K562 (cell line): Measurements from ENCODE around the gene LAMA2. TPM values are rescaled to one million over a fixed set of nuclear protein-coding genes. Genes with fewer than 3 reads are reported as not detected.

ENCODE experiments used
- ATAC-seq: fragments of 200-7000 bp; cut with Tn5 transposase; 3 replicates; pipeline ENCODE4 v1.9.1; 2020; ENCODE audit warnings: moderate library complexity
- BruUV-seq: library from RNA; stranded (reverse); fragments of 400-500 nt; replicated peaks from 2 replicates; lab custom pipeline; 2021; lab: Mats Ljungman, UMichigan
- CTCF ChIA-PET: fragments of 300-600 bp; formaldehyde crosslinking; extraction: SDS; loops from one replicate; lab custom pipeline; 2021; ENCODE audit warnings: low intra/inter-chr PET ratio; lab: Yijun Ruan, JAX
- POLR2A ChIA-PET: fragments of 300-600, 350-650 bp; sonication (Branson Sonifier 250); formaldehyde crosslinking; extraction: SDS; loops from one replicate; lab custom pipeline; 2021; ENCODE audit warnings: antibody characterized with exemption, inconsistent platforms; lab: Yijun Ruan, JAX
- DNase-seq, 4 experiments: peaks; one replicate each; pipeline versions ENCODE4 v3.0.0 to v3.0.0-alpha.2; 2011 to 2018; ENCODE audit warnings: low spot score in 3 of 4, mixed read lengths in 3 of 4; ENCODE audit errors: extremely low read depth in 1 of 4
- FAIRE-seq: peaks from 2 replicates; lab custom pipeline; 2011; peaks lifted over from hg19 to GRCh38; lab: Jason Lieb, UNC
- H2AFZ ChIP-seq: 2 replicates; pipeline ENCODE4 v1.6.0; 2011; ENCODE audit warnings: low read depth, low read length, control low read depth, inconsistent platforms
- H3K27ac ChIP-seq: fragments of 200-600 bp; 3 replicates; pipeline ENCODE4 v1.8.0; 2011; ENCODE audit warnings: low read depth, mild to moderate bottlenecking, control low read depth, inconsistent platforms, low read length, moderate library complexity, mixed read lengths; ENCODE audit errors: extremely low read depth
- H3K27me3 ChIP-seq, 2 experiments: fragments of 300-600 bp in 1 of 2; 2 replicates in 1 of 2; 3 replicates in 1 of 2; pipeline versions ENCODE4 v1.6.0 to v1.8.0; 2011; ENCODE audit warnings: inconsistent platforms in 2 of 2, low read length in 2 of 2, mild to moderate bottlenecking in 1 of 2, mixed read lengths in 1 of 2, moderate library complexity in 1 of 2; ENCODE audit not compliant: control insufficient read depth in 2 of 2, insufficient read depth in 2 of 2
- H3K36me3 ChIP-seq: fragments of 300-600 bp; 3 replicates; pipeline ENCODE4 v1.8.0; 2011; ENCODE audit warnings: mild to moderate bottlenecking, low read length, inconsistent platforms; ENCODE audit not compliant: control insufficient read depth, insufficient read depth
- H3K4me1 ChIP-seq, 2 experiments: fragments of 200-600 bp in 1 of 2; replicated peaks in 1 of 2; 2 replicates in 1 of 2; 3 replicates in 1 of 2; pipeline versions ENCODE4 v1.5.1 to v1.8.0; 2011; ENCODE audit warnings: inconsistent platforms in 2 of 2, low read length in 2 of 2, mild to moderate bottlenecking in 1 of 2, mixed read lengths in 1 of 2, moderate library complexity in 1 of 2; ENCODE audit not compliant: control insufficient read depth in 2 of 2, insufficient read depth in 2 of 2
- H3K4me2 ChIP-seq: 2 replicates; pipeline ENCODE4 v1.6.1; 2011; ENCODE audit warnings: low read length, control low read depth, inconsistent platforms, mixed read lengths; ENCODE audit not compliant: insufficient read depth
- H3K4me3 ChIP-seq: fragments of 200-600 bp; sonication (generic), shearing (Covaris generic); 2 replicates; pipeline ENCODE4 v1.5.1; 2016; ENCODE audit warnings: control low read depth, inconsistent platforms
- H3K79me2 ChIP-seq: fragments of 200-600 bp; 3 replicates; pipeline ENCODE4 v1.8.0; 2011; ENCODE audit warnings: low read length, inconsistent platforms; ENCODE audit not compliant: control insufficient read depth, insufficient read depth
- H3K9ac ChIP-seq, 2 experiments: 2 replicates each; pipeline versions ENCODE4 v1.6.0 to v1.6.1; 2011; ENCODE audit warnings: low read depth in 2 of 2, low read length in 2 of 2, control low read depth in 1 of 2, inconsistent platforms in 1 of 2, mild to moderate bottlenecking in 1 of 2, mixed read lengths in 1 of 2; ENCODE audit not compliant: insufficient read depth in 1 of 2
- H3K9me1 ChIP-seq: one replicate; pipeline ENCODE4 v1.6.0; 2011; ENCODE audit warnings: inconsistent platforms, mild to moderate bottlenecking, low read length, moderate library complexity; ENCODE audit not compliant: control insufficient read depth, insufficient read depth
- H3K9me3 ChIP-seq: replicated peaks from 2 replicates; pipeline ENCODE4 v1.5.1; 2011; ENCODE audit warnings: low read depth, low read length, inconsistent platforms; ENCODE audit not compliant: control insufficient read depth, insufficient read depth
- H4K20me1 ChIP-seq: replicated peaks from 2 replicates; pipeline ENCODE4 v1.6.1; 2011; ENCODE audit warnings: low read length, inconsistent platforms, mixed read lengths; ENCODE audit not compliant: control insufficient read depth, insufficient read depth
- ATF3 ChIP-seq, 2 experiments: fragments of 450-650 bp in 1 of 2; sonication (generic) in 1 of 2; formaldehyde crosslinking in 1 of 2; IDR thresholded peaks in 1 of 2; conservative IDR thresholded peaks in 1 of 2; 2 replicates each; pipeline versions ENCODE4 v1.6.1 to v1.8.1; 2016 to 2023; ENCODE audit warnings: mild to moderate bottlenecking in 2 of 2, moderate library complexity in 2 of 2, inconsistent platforms in 1 of 2, missing genetic modification reagents in 1 of 2
- C11orf30 ChIP-seq: fragments of 450-650 bp; IDR thresholded peaks from 2 replicates; pipeline ENCODE4 v1.6.1; 2016; ENCODE audit warnings: low read depth, mild to moderate bottlenecking
- CBX2 ChIP-seq: fragments of 200-600 bp; sonication (generic); IDR thresholded peaks from one replicate; pipeline ENCODE4 v1.6.1; 2012; ENCODE audit warnings: mild to moderate bottlenecking, low read length, inconsistent platforms; ENCODE audit not compliant: insufficient read depth, poor library complexity, severe bottlenecking
- CTBP1 ChIP-seq: fragments of 450-650 bp; IDR thresholded peaks from 2 replicates; pipeline ENCODE4 v1.6.1; 2016; ENCODE audit warnings: borderline replicate concordance
- DEAF1 ChIP-seq: fragments of 450-650 bp; formaldehyde crosslinking; IDR thresholded peaks from 2 replicates; pipeline ENCODE4 v1.4.0; 2020; ENCODE audit warnings: mild to moderate bottlenecking, moderate library complexity
- E2F5 ChIP-seq: sonication (generic); formaldehyde crosslinking; IDR thresholded peaks from 2 replicates; pipeline ENCODE4 v1.8.0; 2022; ENCODE audit warnings: mild to moderate bottlenecking, missing genetic modification reagents
- GATA2 ChIP-seq: sonication (generic); formaldehyde crosslinking; IDR thresholded peaks from 2 replicates; pipeline ENCODE4 v1.4.0; 2020; ENCODE audit warnings: mild to moderate bottlenecking, missing genetic modification reagents
- GTF2B ChIP-seq: IDR thresholded peaks from 2 replicates; pipeline ENCODE4 v1.6.1; 2011; ENCODE audit not compliant: insufficient read length; ENCODE audit errors: extremely low read depth
- MCM2 ChIP-seq: fragments of 450-650 bp; IDR thresholded peaks from 2 replicates; pipeline ENCODE4 v1.6.1; 2017; ENCODE audit warnings: low read depth, mild to moderate bottlenecking
- NCOA6 ChIP-seq: fragments of 450-650 bp; IDR thresholded peaks from 2 replicates; pipeline ENCODE4 v1.6.1; 2017; ENCODE audit warnings: mild to moderate bottlenecking
- PTTG1 ChIP-seq: fragments of 450-650 bp; IDR thresholded peaks from 2 replicates; pipeline ENCODE4 v1.6.1; 2016; ENCODE audit warnings: low read depth, mild to moderate bottlenecking, missing genetic modification characterization, missing compliant biosample characterization
- PURB ChIP-seq: sonication (generic); formaldehyde crosslinking; IDR thresholded peaks from 2 replicates; pipeline ENCODE4 v1.9.0; 2021; ENCODE audit warnings: low read depth, mild to moderate bottlenecking, missing genetic modification reagents
- RFX5 ChIP-seq: IDR thresholded peaks from 2 replicates; pipeline ENCODE4 v1.6.1; 2011; ENCODE audit warnings: low read depth, mild to moderate bottlenecking, improper control_type of control experiment, low read length
- SP1 ChIP-seq: sonication (generic); formaldehyde crosslinking; IDR thresholded peaks from 2 replicates; pipeline ENCODE4 v1.8.1; 2022; ENCODE audit warnings: mild to moderate bottlenecking, missing genetic modification reagents
- ZC3H11A ChIP-seq: IDR thresholded peaks from 2 replicates; pipeline ENCODE4 v1.6.1; 2012; ENCODE audit warnings: low read depth, low read length, improper control_type of control experiment
- ZFX ChIP-seq: sonication (generic); formaldehyde crosslinking; IDR thresholded peaks from 2 replicates; pipeline ENCODE4 v1.8.0; 2022; ENCODE audit warnings: mild to moderate bottlenecking, missing genetic modification reagents, moderate library complexity
- ZNF668 ChIP-seq: fragments of 250-450 bp; sonication (Bioruptor Pico); IDR thresholded peaks from 2 replicates; pipeline ENCODE4 v1.8.0; 2022; ENCODE audit warnings: mild to moderate bottlenecking, inconsistent platforms
- in situ Hi-C: fragments of 300-500 bp; cut with MboI; formaldehyde crosslinking; loops from 4 replicates; pipeline ENCODE4 v1.15.0; 2018; ENCODE audit warnings: inconsistent platforms, mixed read lengths
- intact Hi-C: fragments of 100-400 bp; cut with micrococcal nuclease; formaldehyde crosslinking; loops from 2 replicates; pipeline ENCODE4 v1.14.2; 2022
- polyA plus RNA-seq, 8 experiments: library from polyadenylated mRNA; depleted of rRNA in 4 of 8; stranded (reverse) in 5 of 8; unstranded in 3 of 8; fragments of >200 nt; fragmentation: Nextera tagmentation in 2 of 8; fragmentation: Illumina TruSeq in 1 of 8; extraction: Ambion mirVana in 2 of 8; extraction: Trizol in 1 of 8; gene quantifications; 2 replicates each; pipeline versions ENCODE4 v1.2.1 to v1.2.3, GENCODE V29; 2011 to 2014; ENCODE audit warnings: inconsistent platforms in 1 of 8, missing spikeins in 1 of 8
- total RNA-seq, 7 experiments: library from RNA; depleted of rRNA in 6 of 7; stranded (reverse); fragments of >200 nt in 6 of 7; fragmentation: Illumina TruSeq in 2 of 7; extraction: Trizol in 2 of 7; gene quantifications; 2 replicates each; pipeline versions ENCODE4 v1.2.1 to v1.2.3, GENCODE V29; 2011 to 2021; ENCODE audit warnings: low replicate concordance in 1 of 7

The LAMA2 gene
- total and polyA plus RNA-seq, 9 of the 15 experiments (the other 6 are each of a cell fraction or from before 2014, with no cell fraction given): 0.04 to 1.5 (median 0.36) TPM

- FAIRE-seq (no peak), ATAC-seq (no peak), DNase-seq (no peak)
- no peak overlapping the region for H2AFZ ChIP-seq
- intact Hi-C loops: no loop called here
- no TSS peak for BruUV-seq
- no peak overlapping the region for H3K4me2 ChIP-seq
- H3K79me2 ChIP-seq: no peaks in the 10 kb centered on the region
- H3K36me3 ChIP-seq: no peaks in the 10 kb centered on the region
- in situ Hi-C loops: no loop called here
- H3K9me3 ChIP-seq: 0 out of 2 replicates have a peak, but pooled peaks cover 2% of the 10 kb centered on the region
- no peaks in the 10 kb centered on the region for H4K20me1 ChIP-seq
- ChIA-PET POLR2A (no interaction called here), CTCF (no interaction called here)
- no peak overlapping the region for H3K27ac ChIP-seq
- TF ChIP-seq PURB (CRISPR knock-in tag) (no peak), GATA2 (CRISPR knock-in tag) (no peak), SP1 (no peak), CBX2 (no peak), ZNF668 (no peak), GTF2B (no peak), ZC3H11A (no peak), PTTG1 (no peak), ATF3 (IDR thresholded peaks at IDR 0.05) (no peak), ATF3 (CRISPR knock-in tag; conservative IDR thresholded peaks at IDR 0.05) (no peak), C11orf30 (no peak), RFX5 (no peak), ZFX (CRISPR knock-in tag) (no peak), CTBP1 (no peak), E2F5 (CRISPR knock-in tag) (no peak), NCOA6 (no peak), MCM2 (no peak), DEAF1 (CRISPR knock-in tag) (no peak)
- H3K9ac ChIP-seq: no peak overlapping the region
- H3K9me1 ChIP-seq: no peaks in the 10 kb centered on the region
- H3K27me3 ChIP-seq: no peaks in the 10 kb centered on the region
- no peak overlapping the region for H3K4me3 ChIP-seq
- no peaks in the 10 kb centered on the region for H3K4me1 ChIP-seq
Measured at GRCh38 chr6:128899341-128900050, 16.6 kb downstream of the LAMA2 start.
